ENCODE data around the gene DIP2B. TPM values are rescaled to one million over a fixed set of nuclear protein-coding genes. Genes with fewer than 3 reads are reported as not detected.

Gene DIP2B
- total RNA-seq, 2 experiments from 2014 or later = 21.2 to 23.7 TPM

DNA sequence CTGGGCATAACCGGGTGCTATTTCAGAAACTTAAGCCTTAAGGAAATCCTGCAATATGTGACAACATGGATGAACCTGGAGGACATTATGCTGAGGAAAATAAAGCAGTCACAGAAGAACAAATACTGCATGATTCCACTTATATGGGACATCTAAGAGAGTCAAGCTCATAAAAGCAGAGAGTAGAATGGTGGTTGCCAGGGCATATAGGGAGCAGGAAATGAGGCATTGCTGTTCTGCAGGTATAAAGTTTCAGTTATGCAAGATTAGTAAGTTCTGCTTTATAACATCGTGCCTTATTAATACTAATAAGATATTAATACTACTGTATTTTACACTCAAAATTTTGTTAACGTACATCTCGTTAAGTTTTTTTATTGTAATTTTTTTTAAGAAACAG is 134.9 kb downstream of the DIP2B start:
- intact Hi-C loops (cut with micrococcal nuclease) = loop anchor here (5.0 kb wide), 1 partner anchor 132 kb away; no protein-coding TSS in a partner anchor
- no peak for TF ChIP-seq CTCF (IDR thresholded peaks at IDR 0.05)
- Mint-ChIP-seq H3K36me3 (ENCODE audit: low read depth) (peaks cover 12% of the 10 kb centered on the region), H3K9me3 (no peaks in the 10 kb centered on the region), H3K4me3 (no peak overlapping the region), H3K27ac (no peak overlapping the region), H3K4me1 (ENCODE audit: low read depth) (peaks cover 24% of the 10 kb centered on the region), H3K27me3 (no peaks in the 10 kb centered on the region)
- POLR2A ChIA-PET = interaction anchor here (1.0 to 1.5 kb wide), 2 partner anchors 15 to 135 kb away, joined by 4 read pairs; no protein-coding TSS in a partner anchor
- CTCF ChIA-PET = interaction anchor here (1.2 to 7.4 kb wide), 3 partner anchors 40 to 132 kb away, joined by 3 to 169 read pairs (median 6); partner anchors contain the start of gene DIP2B
- DNase-seq = no peak
- ATAC-seq = no peak

GRCh38 chr12:50640321-50640939 is 135.6 kb downstream of the DIP2B start:
- peaks cover 12% of the 10 kb centered on the region for H3K36me3 Mint-ChIP-seq (ENCODE audit: low read depth)
- ATAC-seq (no peak), DNase-seq (no peak)
- no peak overlapping the region for H3K4me3 Mint-ChIP-seq
- no peak overlapping the region for H3K27ac Mint-ChIP-seq
- H3K9me3 Mint-ChIP-seq = no peaks in the 10 kb centered on the region
- intact Hi-C loops (cut with micrococcal nuclease) = no loop called here
- H3K27me3 Mint-ChIP-seq = no peaks in the 10 kb centered on the region
- no peak for TF ChIP-seq CTCF (IDR thresholded peaks at IDR 0.05)
- H3K4me1 Mint-ChIP-seq (ENCODE audit: low read depth) = peaks cover 20% of the 10 kb centered on the region
- CTCF ChIA-PET = interaction anchor here (1.2 to 7.4 kb wide), 3 partner anchors 41 to 133 kb away, joined by 3 to 169 read pairs (median 6); partner anchors contain the start of gene DIP2B
- POLR2A ChIA-PET = interaction anchor here (1.0 to 1.5 kb wide), 2 partner anchors 15 to 136 kb away, joined by 4 read pairs; no protein-coding TSS in a partner anchor

GRCh38 chr12:50641566-50641965 is 136.8 kb downstream of the DIP2B start:
- DNase-seq (no peak), ATAC-seq (no peak)
- Mint-ChIP-seq H3K4me3 (no peak overlapping the region), H3K36me3 (ENCODE audit: low read depth) (peaks cover 12% of the 10 kb centered on the region), H3K4me1 (ENCODE audit: low read depth) (peaks cover 19% of the 10 kb centered on the region), H3K27ac (no peak overlapping the region), H3K27me3 (no peaks in the 10 kb centered on the region), H3K9me3 (no peaks in the 10 kb centered on the region)
- no peak for TF ChIP-seq CTCF (IDR thresholded peaks at IDR 0.05)
- CTCF ChIA-PET = interaction anchor here (1.1 to 7.4 kb wide), 2 partner anchors 134 to 162 kb away, joined by 3 to 169 read pairs; partner anchors contain the start of gene DIP2B
- POLR2A ChIA-PET = no interaction called here
- intact Hi-C loops (cut with micrococcal nuclease) = no loop called here

DNA sequence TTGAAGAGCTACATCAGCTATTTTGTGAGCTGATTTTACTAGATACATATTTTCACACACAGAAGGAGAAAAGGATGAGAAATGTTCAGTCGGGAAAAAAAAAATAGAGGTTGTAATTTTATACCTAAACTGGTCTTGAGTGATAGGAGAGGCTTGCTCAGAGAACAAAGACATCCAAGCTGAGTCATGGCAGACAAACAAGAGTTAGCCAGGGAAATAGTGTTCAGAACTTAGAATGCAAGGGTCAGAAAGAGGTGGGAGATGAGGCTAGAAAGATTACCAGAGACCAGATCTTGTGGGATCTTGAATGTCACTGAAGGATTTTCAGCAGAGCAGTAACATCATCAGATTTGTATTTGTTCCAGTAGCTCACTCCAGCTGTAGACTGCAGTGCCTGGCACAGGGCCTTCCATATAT is 137.3 kb downstream of the DIP2B start:
- TF ChIP-seq CTCF (IDR thresholded peaks at IDR 0.05) = no peak
- Mint-ChIP-seq H3K4me1 (ENCODE audit: low read depth) (peaks cover 19% of the 10 kb centered on the region), H3K27me3 (no peaks in the 10 kb centered on the region), H3K4me3 (no peak overlapping the region), H3K36me3 (ENCODE audit: low read depth) (peaks cover 12% of the 10 kb centered on the region), H3K9me3 (no peaks in the 10 kb centered on the region), H3K27ac (no peak overlapping the region)
- no peak for DNase-seq
- ChIA-PET POLR2A (no interaction called here), CTCF (interaction anchor here (1.1 to 7.4 kb wide), 2 partner anchors 135 to 162 kb away, joined by 3 to 169 read pairs; partner anchors contain the start of gene DIP2B)
- intact Hi-C loops (cut with micrococcal nuclease) = no loop called here
- ATAC-seq = no peak

GRCh38 chr12:50642761-50643160 is 138.0 kb downstream of the DIP2B start:
- peaks cover 19% of the 10 kb centered on the region for H3K4me1 Mint-ChIP-seq (ENCODE audit: low read depth)

More at GRCh38 chr12:50642761-50643160, 138.0 kb downstream of the DIP2B start:
- ChIA-PET POLR2A (no interaction called here), CTCF (interaction anchor here (1.1 to 7.4 kb wide), 2 partner anchors 135 to 163 kb away, joined by 3 to 169 read pairs; partner anchors contain the start of gene DIP2B)
- Mint-ChIP-seq H3K27ac (no peak overlapping the region), H3K36me3 (ENCODE audit: low read depth) (peaks cover 12% of the 10 kb centered on the region), H3K9me3 (no peaks in the 10 kb centered on the region), H3K4me3 (no peak overlapping the region), H3K27me3 (no peaks in the 10 kb centered on the region)
- DNase-seq = no peak
- intact Hi-C loops (cut with micrococcal nuclease) = no loop called here
- no peak for ATAC-seq
- TF ChIP-seq CTCF (IDR thresholded peaks at IDR 0.05) = no peak

Measured in activated CD8-positive, alpha-beta T cell treated with anti-CD3 and anti-CD28 coated beads for 36 hours (primary cell).